ENCODE measurements around the gene TUBAL3. TPM values are rescaled to one million over a fixed set of nuclear protein-coding genes. Genes with fewer than 3 reads are reported as not detected.

The TUBAL3 gene
- under 0.01 TPM in 1 of 2 replicates, not detected in the other for total RNA-seq

GRCh38 chr10:5404208-5405041, at the start of gene TUBAL3:
Gene TUBAL3 (minus strand): TSS chr10:5404828. CDS start chr10:5404792, 36 bp downstream.

DNA sequence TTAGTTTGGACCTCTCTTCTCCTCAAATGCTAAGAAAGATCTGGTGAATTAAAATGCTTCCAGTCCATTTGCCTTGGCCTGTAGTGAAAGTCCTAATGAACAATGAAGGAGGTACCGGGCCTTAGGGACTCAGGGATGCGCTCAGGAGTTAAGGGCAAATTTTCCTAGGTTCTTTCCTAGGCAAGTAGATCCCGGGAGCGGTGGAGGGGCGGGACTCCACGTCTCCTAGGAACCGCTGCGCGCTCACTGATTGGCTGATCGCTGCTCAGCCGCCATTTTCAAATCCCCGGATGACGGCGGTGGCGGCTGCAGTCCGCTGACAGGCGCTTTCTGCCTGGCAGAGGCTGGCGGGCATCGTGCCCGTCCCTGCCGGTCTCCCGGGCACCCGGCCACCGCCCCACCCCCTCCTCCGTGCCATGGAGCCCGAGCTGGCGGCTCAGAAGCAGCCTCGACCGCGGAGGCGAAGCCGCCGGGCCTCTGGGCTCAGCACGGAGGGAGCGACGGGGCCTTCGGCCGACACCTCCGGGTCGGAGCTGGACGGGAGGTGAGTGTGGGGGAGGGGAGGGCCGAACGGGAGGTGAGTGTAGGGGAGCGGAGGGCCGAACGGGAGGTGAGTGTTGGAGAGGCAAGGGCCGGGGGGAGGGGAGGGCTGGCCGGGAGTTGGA, 7.8 kb upstream of the TUBAL3 start, which contains the start of gene NET1:
NET1 (plus strand) TSS at position 281 of the 665 bp plus-strand sequence; CDS start at position 417, 136 bp downstream.

GRCh38 chr10:5364890-5365338, 39.7 kb downstream of the TUBAL3 start, which contains the start of gene UCN3:
Gene UCN3 (plus strand): TSS chr10:5364966. CDS start chr10:5373721, 8,755 bp downstream.

Other genes starting within 250 kb of the TUBAL3 start
- gene AKR1C8, start 219.7 kb downstream of the TUBAL3 start, total RNA-seq = not detected in 2 replicates
- gene AKR1C4, start 208.0 kb downstream of the TUBAL3 start, total RNA-seq = not detected in 2 replicates
- not detected in 2 replicates for gene UCN3, start 39.9 kb downstream of the TUBAL3 start, total RNA-seq
- 22.6 and 38.3 TPM in 2 replicates for gene NET1, start 7.7 kb upstream of the TUBAL3 start, total RNA-seq
- gene CALML5, start 94.7 kb upstream of the TUBAL3 start, total RNA-seq = not detected in 2 replicates
- not detected in 2 replicates for gene CALML3, start 120.1 kb upstream of the TUBAL3 start, total RNA-seq

All from regular cardiac myocyte (primary cell).